ENCODE data around the gene EXOSC1.

- no peak for TF ChIP-seq GATA2 (CRISPR knock-in tag; IDR thresholded peaks at IDR 0.05)
- no peak for TF ChIP-seq POLR2AphosphoS5 (IDR thresholded peaks at IDR 0.05; ENCODE audit: low read depth, low read length)
- no peak for TF ChIP-seq RAD21 (IDR thresholded peaks at IDR 0.05; ENCODE audit: low read length)
- no peak for TF ChIP-seq USF2 (IDR thresholded peaks at IDR 0.05; ENCODE audit: borderline replicate concordance, low read depth, low read length)
- TF ChIP-seq MAX (IDR thresholded peaks at IDR 0.05; ENCODE audit: low read depth), result no peak
- TF ChIP-seq USF1 (IDR thresholded peaks at IDR 0.05; ENCODE audit: borderline replicate concordance, low read depth), result no peak
- no peak for TF ChIP-seq IRF3 (IDR thresholded peaks at IDR 0.05; ENCODE audit: low read depth, low read length)
- no peak for TF ChIP-seq ZBTB33 (IDR thresholded peaks at IDR 0.05; ENCODE audit: borderline replicate concordance, low read depth)
- no peak for TF ChIP-seq CTCF (IDR thresholded peaks at IDR 0.05)
- no peak for TF ChIP-seq NFIC (IDR thresholded peaks at IDR 0.05; ENCODE audit: borderline replicate concordance)
These were observed 36.6 kb upstream of the EXOSC1 start for GRCh38 chr10:97482381-97482780.
